GM12878 (cell line): Measurements from ENCODE around the gene ACACA. TPM values are rescaled to one million over a fixed set of nuclear protein-coding genes. Genes with fewer than 3 reads are reported as not detected.

ENCODE experiments used
- ATAC-seq: fragments of 200-7000 bp; cut with Tn5 transposase; 3 replicates; pipeline ENCODE4 v1.9.1; 2020; ENCODE audit warnings: mild to moderate bottlenecking, moderate library complexity
- BruUV-seq: library from RNA; stranded (reverse); fragments of 400-500 nt; replicated peaks from 2 replicates; lab custom pipeline; 2021; lab: Mats Ljungman, UMichigan
- CTCF ChIA-PET: fragments of 300-600 bp; sonication (Branson Sonifier 250); formaldehyde crosslinking; extraction: SDS; loops from one replicate; lab custom pipeline; 2021; ENCODE audit warnings: inconsistent platforms; lab: Yijun Ruan, JAX
- POLR2A ChIA-PET: fragments of 350-600 bp; formaldehyde crosslinking; extraction: SDS; loops from one replicate; lab custom pipeline; 2021; ENCODE audit warnings: inconsistent platforms; lab: Charles Lee
- RAD21 ChIA-PET: fragments of 300-600 bp; sonication (Branson Sonifier 250); formaldehyde crosslinking; loops from one replicate; lab custom pipeline; 2023; ENCODE audit warnings: antibody characterized with exemption; ENCODE audit not compliant: unreplicated experiment; lab: Charles Lee
- SMC1A ChIA-PET: fragments of 300-600 bp; sonication (Branson Sonifier 250); formaldehyde crosslinking; loops from one replicate; lab custom pipeline; 2023; ENCODE audit not compliant: unreplicated experiment, uncharacterized antibody; lab: Charles Lee
- DNase-seq: peaks from one replicate; pipeline ENCODE4 v3.0.0-alpha.2; 2011; ENCODE audit warnings: low read depth, low spot score
- FAIRE-seq: peaks from 3 replicates; lab custom pipeline; 2011; peaks lifted over from hg19 to GRCh38; lab: Jason Lieb, UNC
- H2AFZ ChIP-seq: 2 replicates; pipeline ENCODE4 v1.6.0; 2011; ENCODE audit warnings: low read depth, low read length, control low read depth; ENCODE audit not compliant: control insufficient read depth
- H3K27ac ChIP-seq: 2 replicates; pipeline ENCODE4 v1.5.1; 2011; ENCODE audit warnings: control low read depth; ENCODE audit not compliant: control insufficient read depth, insufficient read depth
- H3K27me3 ChIP-seq, 2 experiments: replicated peaks in 1 of 2; 2 replicates each; pipeline versions ENCODE4 v1.6.0 to v1.6.1; 2011; ENCODE audit warnings: low read length in 1 of 2; ENCODE audit not compliant: control insufficient read depth in 2 of 2, insufficient read depth in 2 of 2
- H3K36me3 ChIP-seq, 2 experiments: 2 replicates each; pipeline ENCODE4 v1.5.1; 2011; ENCODE audit warnings: low read length in 1 of 2; ENCODE audit not compliant: control insufficient read depth in 2 of 2, insufficient read depth in 2 of 2
- H3K4me1 ChIP-seq: 2 replicates; pipeline ENCODE4 v1.6.1; 2011; ENCODE audit warnings: mild to moderate bottlenecking, low read length, moderate library complexity, mixed read lengths; ENCODE audit not compliant: control insufficient read depth, insufficient read depth
- H3K4me2 ChIP-seq: 2 replicates; pipeline ENCODE4 v1.6.0; 2011; ENCODE audit warnings: control low read depth; ENCODE audit not compliant: control insufficient read depth, insufficient read depth
- H3K4me3 ChIP-seq: fragments of 200-600 bp; sonication (generic); 2 replicates; pipeline ENCODE4 v1.5.1; 2016
- H3K79me2 ChIP-seq: 2 replicates; pipeline ENCODE4 v1.6.0; 2011; ENCODE audit warnings: low read length; ENCODE audit not compliant: control insufficient read depth, insufficient read depth
- H3K9ac ChIP-seq: 2 replicates; pipeline ENCODE4 v1.8.0; 2011; ENCODE audit warnings: low read length, control low read depth, mixed read lengths; ENCODE audit not compliant: control insufficient read depth, insufficient read depth
- H3K9me3 ChIP-seq: replicated peaks from 3 replicates; pipeline ENCODE4 v1.5.1; 2011; ENCODE audit warnings: mild to moderate bottlenecking, low read length; ENCODE audit not compliant: control insufficient read depth, insufficient read depth
- H4K20me1 ChIP-seq: 2 replicates; pipeline ENCODE4 v1.6.0; 2011; ENCODE audit not compliant: control insufficient read depth, insufficient read depth
- CHD1 ChIP-seq: IDR thresholded peaks from 2 replicates; pipeline ENCODE4 v1.6.1; 2012; ENCODE audit warnings: low read depth, low read length, improper control_type of control experiment
- EED ChIP-seq: sonication (generic); IDR thresholded peaks from 2 replicates; pipeline ENCODE4 v1.6.1; 2016; ENCODE audit warnings: antibody characterized with exemption, low read depth
- POU2F2 ChIP-seq: IDR thresholded peaks from 3 replicates; pipeline ENCODE4 v1.6.1; 2011; ENCODE audit warnings: low read depth, mild to moderate bottlenecking, low read length, borderline replicate concordance
- RCOR1 ChIP-seq: conservative IDR thresholded peaks from 2 replicates; pipeline ENCODE4 v1.6.1; 2012; ENCODE audit warnings: low read depth, low read length, improper control_type of control experiment
- TCF3 ChIP-seq: IDR thresholded peaks from 2 replicates; pipeline ENCODE4 v1.6.1; 2012; ENCODE audit warnings: low read depth, mild to moderate bottlenecking, low read length, borderline replicate concordance; ENCODE audit not compliant: insufficient read depth
- WGBS: methylation state at CpG from one replicate; pipeline ENCODE4 v1.1.6; 2016; ENCODE audit warnings: low lambda C conversion rate; ENCODE audit not compliant: insufficient replicate concordance, insufficient coverage; ENCODE audit errors: missing lambda C conversion rate; 5-methylcytosine and 5-hydroxymethylcytosine counted together
- in situ Hi-C: fragments of 300-500 bp; cut with MboI; formaldehyde crosslinking; loops from 9 replicates; pipeline ENCODE4 v1.14.3; 2018; ENCODE audit warnings: mixed read lengths
- intact Hi-C: fragments of 100-400 bp; cut with micrococcal nuclease; formaldehyde crosslinking; loops from one replicate; pipeline ENCODE4 v1.14.2; 2022; ENCODE audit not compliant: unreplicated experiment
- polyA plus RNA-seq, 11 experiments: library from polyadenylated mRNA; depleted of rRNA in 4 of 11; unstranded in 6 of 11; stranded (reverse) in 5 of 11; fragments of >200 nt; fragmentation: Nextera tagmentation in 4 of 11; fragmentation: Illumina TruSeq in 1 of 11; extraction: Ambion mirVana in 4 of 11; extraction: Trizol in 1 of 11; gene quantifications; 1 replicate in 1 of 11; 2 replicates in 10 of 11; pipeline versions ENCODE4 v1.2.1 to v1.2.3, GENCODE V29; 2011 to 2016; ENCODE audit warnings: inconsistent platforms in 2 of 11, missing spikeins in 2 of 11, low read depth in 1 of 11
- total RNA-seq, 4 experiments: library from RNA; depleted of rRNA in 3 of 4; stranded (reverse); fragments of >200 nt in 3 of 4; fragmentation: Illumina TruSeq in 1 of 4; extraction: Trizol in 1 of 4; gene quantifications; 2 replicates each; pipeline versions ENCODE4 v1.2.1 to v1.2.3, GENCODE V29; 2013 to 2021

ACACA gene
- total and polyA plus RNA-seq, 10 of the 15 experiments (the other 5 are each of a cell fraction or from before 2014, with no cell fraction given): 12.9 to 74.2 (median 32.0) TPM

- TF ChIP-seq TCF3 (no peak), RCOR1 (no peak), POU2F2 (no peak), CHD1 (no peak)
Observed at GRCh38 chr17:37327341-37328090, 79.1 kb downstream of the ACACA start (continued).

GRCh38 chr17:37322826-37323561, 83.6 kb downstream of the ACACA start:
- no peak overlapping the region for H3K4me2 ChIP-seq
- DNase-seq (no peak), FAIRE-seq (no peak), ATAC-seq (no peak)
- H3K27me3 ChIP-seq: no peaks in the 10 kb centered on the region
- no peak for TF ChIP-seq EED
- no peak overlapping the region for H3K4me3 ChIP-seq
- H2AFZ ChIP-seq: no peak overlapping the region
- intact Hi-C loops: no loop called here
- H3K9ac ChIP-seq: no peak overlapping the region
- WGBS: 71% methylated on average over 7 of the region's 7 CpGs
- ChIA-PET RAD21 (no interaction called here), CTCF (interaction anchor here (0.8 to 1.4 kb wide), 3 partner anchors 22 to 493 kb away, joined by 3 to 4 read pairs (median 3); no protein-coding TSS in a partner anchor), POLR2A (no interaction called here), SMC1A (no interaction called here)
- H3K9me3 ChIP-seq: no peaks in the 10 kb centered on the region
- H3K27ac ChIP-seq: no peak overlapping the region
- no peaks in the 10 kb centered on the region for H4K20me1 ChIP-seq
- in situ Hi-C loops: no loop called here
- no peaks in the 10 kb centered on the region for H3K4me1 ChIP-seq
- no TSS peak for BruUV-seq
- H3K79me2 ChIP-seq: no peaks in the 10 kb centered on the region
- peaks cover 2 to 4% of the 10 kb centered on the region in 2 experiments for H3K36me3 ChIP-seq
